Measurements from ENCODE around the gene ABCD2.
"Not testable (repeated sequence)": the region's sequence is repeated elsewhere in the genome, so short reads cannot be mapped to it uniquely, and the experiment has no call there.

The ABCD2 gene

GRCh38 chr12:39610436-39611025 is 9.1 kb downstream of the ABCD2 start:
- no peak for DNase-seq

- DNase-seq: no peak
Observed at GRCh38 chr12:39606712-39607423, 12.7 kb downstream of the ABCD2 start.

GRCh38 chr12:39605996-39606395 is 13.6 kb downstream of the ABCD2 start:
- DNase-seq: no peak

- DNase-seq: no peak
Observed at GRCh38 chr12:39605501-39605900, 14.1 kb downstream of the ABCD2 start.

GRCh38 chr12:39603065-39603464 is 16.5 kb downstream of the ABCD2 start:
- no peak for DNase-seq

GRCh38 chr12:39601951-39602350 is 17.7 kb downstream of the ABCD2 start:
- not testable (repeated sequence) for DNase-seq

- no peak for DNase-seq
Observed at GRCh38 chr12:39595928-39596327, 23.7 kb downstream of the ABCD2 start.

- no peak for DNase-seq
Observed at GRCh38 chr12:39592295-39592694, 27.3 kb downstream of the ABCD2 start.

GRCh38 chr12:39588348-39588747 is 31.3 kb downstream of the ABCD2 start:
- no peak for DNase-seq

GRCh38 chr12:39587225-39587624 is 32.4 kb downstream of the ABCD2 start:
- DNase-seq: no peak

- DNase-seq: no peak
Observed at GRCh38 chr12:39586816-39587215, 32.8 kb downstream of the ABCD2 start.

- DNase-seq: no peak
Observed at GRCh38 chr12:39581592-39581991, 38.0 kb downstream of the ABCD2 start.

- DNase-seq: no peak
Observed at GRCh38 chr12:39575498-39575875, 44.1 kb downstream of the ABCD2 start.

- no peak for DNase-seq
Observed at GRCh38 chr12:39574785-39575497, 44.7 kb downstream of the ABCD2 start.

- no peak for DNase-seq
Observed at GRCh38 chr12:39574378-39574777, 45.2 kb downstream of the ABCD2 start.

GRCh38 chr12:39573971-39574370 is 45.6 kb downstream of the ABCD2 start:
- no peak for DNase-seq

GRCh38 chr12:39572551-39572950 is 47.1 kb downstream of the ABCD2 start:
- DNase-seq: no peak

GRCh38 chr12:39571351-39571750 is 48.3 kb downstream of the ABCD2 start:
- DNase-seq: no peak

GRCh38 chr12:39553476-39553875 is 66.1 kb downstream of the ABCD2 start:
- no peak for DNase-seq

GRCh38 chr12:39544211-39544610 is 75.4 kb downstream of the ABCD2 start:
- DNase-seq: not testable (repeated sequence)

- no peak for DNase-seq
Observed at GRCh38 chr12:39541471-39541870, 78.1 kb downstream of the ABCD2 start.

- no peak for DNase-seq
Observed at GRCh38 chr12:39538679-39539104, 80.9 kb downstream of the ABCD2 start.

- DNase-seq: no peak
Observed at GRCh38 chr12:39533951-39534350, 85.7 kb downstream of the ABCD2 start.

GRCh38 chr12:39532448-39532847 is 87.2 kb downstream of the ABCD2 start:
- no peak for DNase-seq

All from stimulated activated naive CD4-positive, alpha-beta T cell treated with Interleukin-2 at 50 U/mL for 16 hours (primary cell).